Stimulated activated CD4-positive, alpha-beta T cell treated with anti-CD3 and anti-CD28 coated beads, Interleukin-4, amount 100 ng/mL, for 1 hour (primary cell): Measurements from ENCODE around the gene DOCK6.
"Not testable (repeated sequence)": the region's sequence is repeated elsewhere in the genome, so short reads cannot be mapped to it uniquely, and the experiment has no call there.

Experiments
- DNase-seq: peaks from one replicate; pipeline ENCODE4 v3.0.0-alpha.2; 2020

Gene DOCK6

GRCh38 chr19:11166281-11167142 lies 95.8 kb downstream of the DOCK6 start:
- no peak for DNase-seq

GRCh38 chr19:11165486-11166030 lies 96.8 kb downstream of the DOCK6 start:
- DNase-seq = no peak

- DNase-seq = no peak
Observed at GRCh38 chr19:11164879-11165406, 97.4 kb downstream of the DOCK6 start.

- no peak for DNase-seq
Observed at GRCh38 chr19:11164296-11164695, 98.0 kb downstream of the DOCK6 start.

- not testable (repeated sequence) for DNase-seq
Observed at GRCh38 chr19:11160440-11160768, 101.9 kb downstream of the DOCK6 start.

GRCh38 chr19:11159598-11160439 lies 102.5 kb downstream of the DOCK6 start:
- no peak for DNase-seq

- DNase-seq = peak; percentile 87
Observed at GRCh38 chr19:11155373-11156120, 106.8 kb downstream of the DOCK6 start, which contains the start of gene SPC24. SPC24 (minus strand) TSS chr19:11155782; CDS start chr19:11155776, 6 bp downstream.

GRCh38 chr19:11154683-11155047 lies 107.7 kb downstream of the DOCK6 start:
- DNase-seq = no peak

GRCh38 chr19:11152318-11153062 lies 109.8 kb downstream of the DOCK6 start:
- no peak for DNase-seq

GRCh38 chr19:11151181-11151580 lies 111.1 kb downstream of the DOCK6 start:
- no peak for DNase-seq
